CD4-positive, alpha-beta T cell (primary cell): Measurements from ENCODE around the gene ATN1. TPM values are rescaled to one million over a fixed set of nuclear protein-coding genes. Genes with fewer than 3 reads are reported as not detected.

ENCODE experiments used
- ATAC-seq: fragments of 200-7000 bp; cut with Tn5 transposase; one replicate; pipeline ENCODE4 v1.10.0; 2022; ENCODE audit warnings: mild to moderate bottlenecking; ENCODE audit not compliant: poor library complexity
- CTCF ChIA-PET: fragments of 350-600 bp; sonication (Branson Sonifier 250); formaldehyde crosslinking; loops from one replicate; lab custom pipeline; 2021; ENCODE audit warnings: antibody characterized with exemption, inconsistent platforms; lab: Charles Lee
- POLR2A ChIA-PET: fragments of 350-600 bp; sonication (Branson Sonifier 250); formaldehyde crosslinking; loops from one replicate; lab custom pipeline; 2021; ENCODE audit warnings: antibody characterized with exemption, inconsistent platforms; lab: Charles Lee
- DNase-seq, 14 experiments: peaks; one replicate each; pipeline ENCODE4 v3.0.0-alpha.2; 2013 to 2020; ENCODE audit warnings: mixed read lengths in 2 of 14
- H3K27ac ChIP-seq, 2 donors: one replicate each; pipeline versions ENCODE4 v1.5.1 to v1.7.0; 2013; ENCODE audit warnings: low read length in 2 of 2, low read depth in 1 of 2, mild to moderate bottlenecking in 1 of 2
- H3K27me3 ChIP-seq, 2 experiments: 1 replicate in 1 of 2; 2 replicates in 1 of 2; pipeline versions ENCODE4 v1.6.1 to v1.7.0; 2013; ENCODE audit warnings: low read length in 2 of 2, control low read depth in 1 of 2, mild to moderate bottlenecking in 1 of 2, moderate library complexity in 1 of 2; ENCODE audit not compliant: insufficient read depth in 2 of 2, control insufficient read depth in 1 of 2
- H3K36me3 ChIP-seq: one replicate; pipeline ENCODE4 v1.6.1; 2013; ENCODE audit warnings: low read length, control low read depth; ENCODE audit not compliant: insufficient read depth
- H3K4me1 ChIP-seq: one replicate; pipeline ENCODE4 v1.6.1; 2013; ENCODE audit warnings: low read length, control low read depth; ENCODE audit not compliant: insufficient read depth
- H3K4me3 ChIP-seq: one replicate; pipeline ENCODE4 v1.5.1; 2013; ENCODE audit warnings: mild to moderate bottlenecking, low read length, moderate library complexity
- H3K9me3 ChIP-seq, 2 experiments: 1 replicate in 1 of 2; 2 replicates in 1 of 2; pipeline versions ENCODE4 v1.6.1 to v1.7.0; 2013; ENCODE audit warnings: low read length in 2 of 2, mild to moderate bottlenecking in 2 of 2, control low read depth in 1 of 2, moderate library complexity in 1 of 2; ENCODE audit not compliant: control insufficient read depth in 1 of 2, insufficient read depth in 1 of 2
- H3K27ac Mint-ChIP-seq: one replicate; pipeline ENCODE4 v1.8.0; 2020; ENCODE audit warnings: mixed read lengths
- H3K27me3 Mint-ChIP-seq: one replicate; pipeline ENCODE4 v1.8.0; 2021; ENCODE audit warnings: mixed read lengths
- H3K36me3 Mint-ChIP-seq: one replicate; pipeline ENCODE4 v1.8.0; 2021; ENCODE audit warnings: low read depth, mixed read lengths
- H3K4me1 Mint-ChIP-seq: one replicate; pipeline ENCODE4 v1.8.0; 2021; ENCODE audit warnings: low read depth, mixed read lengths
- H3K4me3 Mint-ChIP-seq: one replicate; pipeline ENCODE4 v1.8.0; 2020; ENCODE audit warnings: mild to moderate bottlenecking, mixed read lengths
- H3K9me3 Mint-ChIP-seq: one replicate; pipeline ENCODE4 v1.8.0; 2020; ENCODE audit warnings: mixed read lengths
- CTCF ChIP-seq: fragments of 200-600 bp; IDR thresholded peaks from one replicate; pipeline ENCODE4 v1.8.0; 2022; ENCODE audit warnings: antibody characterized with exemption, mild to moderate bottlenecking
- intact Hi-C, 2 experiments: fragments of 100-400 bp; cut with DNase I in 1 of 2; cut with micrococcal nuclease in 1 of 2; formaldehyde crosslinking; loops; one replicate each; pipeline versions ENCODE4 v1.15.1 to v1.9.0; 2023 to 2025; cut with DNase I, micrococcal nuclease
- total RNA-seq, 174 experiments: library from RNA in 2 of 174; stranded (reverse) in 2 of 174; gene quantifications; one replicate each; pipeline ENCODE4 v1.2.3 and lab custom pipeline; 2021 to 2026

Gene ATN1
- total RNA-seq, 2 experiments from 2014 or later = 28.7 to 29.6 TPM

GRCh38 chr12:6928022-6928702 lies 403 bp downstream of the ATN1 start:
- no peak for TF ChIP-seq CTCF
- no peaks in the 10 kb centered on the region for H3K9me3 ChIP-seq
- Mint-ChIP-seq H3K27me3 (no peaks in the 10 kb centered on the region), H3K9me3 (no peaks in the 10 kb centered on the region), H3K4me1 (peaks cover 63% of the 10 kb centered on the region), H3K4me3 (peak overlapping the region; percentile 90), H3K36me3 (peaks cover 15% of the 10 kb centered on the region), H3K27ac (peak overlapping the region; percentile 87)
- peaks cover 10% of the 10 kb centered on the region for H3K36me3 ChIP-seq
- H3K27me3 ChIP-seq = no peaks in the 10 kb centered on the region
- H3K4me1 ChIP-seq = peaks cover 54% of the 10 kb centered on the region
- POLR2A ChIA-PET = interaction anchor here (1.0 to 6.4 kb wide), 6 partner anchors 8 to 55 kb away, joined by 3 to 76 read pairs (median 12); partner anchors contain the start of genes C12orf57, ENO2, PTPN6 and RNU7-1
- peak in 1 of 14 experiments; percentile 32 for DNase-seq
- ATAC-seq = peak; percentile 9
- intact Hi-C loops = no loop called here
- peak overlapping the region; percentile 65 for H3K4me3 ChIP-seq
- H3K27ac ChIP-seq = peak overlapping the region; percentile 79 to 82
- CTCF ChIA-PET = interaction anchor here (0.6 to 4.0 kb wide), 3 partner anchors 9 to 75 kb away, joined by 3 to 26 read pairs (median 6); partner anchors contain the start of gene SPSB2

- no peak for ATAC-seq
- peaks cover 69% of the 10 kb centered on the region for H3K4me1 Mint-ChIP-seq
- peak in 2 of 14 experiments; percentile 32 to 42 for DNase-seq
- POLR2A ChIA-PET = interaction anchor here (1.0 to 6.4 kb wide), 8 partner anchors 8 to 77 kb away, joined by 3 to 76 read pairs (median 8); partner anchors contain the start of genes C12orf57, CDCA3, ENO2 and PTPN6
- H3K4me3 Mint-ChIP-seq = peak overlapping the region; percentile 90
- H3K27me3 Mint-ChIP-seq = no peaks in the 10 kb centered on the region
- H3K27me3 ChIP-seq = no peaks in the 10 kb centered on the region
- TF ChIP-seq CTCF = no peak
- peak overlapping the region; percentile 87 for H3K27ac Mint-ChIP-seq
- intact Hi-C loops = no loop called here
- peaks cover 15% of the 10 kb centered on the region for H3K36me3 Mint-ChIP-seq
- H3K36me3 ChIP-seq = peaks cover 3% of the 10 kb centered on the region
- H3K9me3 ChIP-seq = no peaks in the 10 kb centered on the region
- no peaks in the 10 kb centered on the region for H3K9me3 Mint-ChIP-seq
- H3K27ac ChIP-seq = peak overlapping the region; percentile 79 to 82
- CTCF ChIA-PET = interaction anchor here (0.7 to 4.0 kb wide), 4 partner anchors 8 to 59 kb away, joined by 3 to 26 read pairs (median 4); partner anchors contain the start of gene SPSB2
- peak overlapping the region; percentile 65 for H3K4me3 ChIP-seq
- H3K4me1 ChIP-seq = peaks cover 59% of the 10 kb centered on the region
Observed at GRCh38 chr12:6928703-6929407, 1.1 kb downstream of the ATN1 start.
